H1 (cell line): ENCODE data around the gene PHF14. TPM values are rescaled to one million over a fixed set of nuclear protein-coding genes. Genes with fewer than 3 reads are reported as not detected.

Source experiments
- CTCF ChIA-PET: fragments of 300-600 bp; sonication (Branson Sonifier 250); formaldehyde crosslinking; loops from one replicate; lab custom pipeline; 2021; ENCODE audit not compliant: partially characterized antibody; lab: Charles Lee
- POLR2A ChIA-PET: fragments of 300-600 bp; sonication (Branson Sonifier 250); formaldehyde crosslinking; loops from one replicate; lab custom pipeline; 2021; ENCODE audit warnings: inconsistent platforms; ENCODE audit not compliant: partially characterized antibody; lab: Charles Lee
- DNase-seq, 2 experiments: peaks; one replicate each; pipeline versions ENCODE4 v3.0.0 to v3.0.0-alpha.2; 2010 to 2022; ENCODE audit warnings: low spot score in 2 of 2, low read depth in 1 of 2, mixed read lengths in 1 of 2
- FAIRE-seq: peaks from 2 replicates; lab custom pipeline; 2011; peaks lifted over from hg19 to GRCh38; lab: Jason Lieb, UNC
- H2AFZ ChIP-seq: 2 replicates; pipeline ENCODE4 v1.8.1; 2012; ENCODE audit warnings: low read length, inconsistent platforms
- H2AK5ac ChIP-seq: 2 replicates; pipeline ENCODE4 v1.6.1; 2013; ENCODE audit warnings: low read depth, low read length
- H2BK120ac ChIP-seq: replicated peaks from 2 replicates; pipeline ENCODE3; 2013; ENCODE audit warnings: low read depth, low read length, inconsistent platforms
- H2BK12ac ChIP-seq: 2 replicates; pipeline ENCODE4 v1.6.1; 2013; ENCODE audit warnings: low read depth, low read length
- H2BK15ac ChIP-seq: 2 replicates; pipeline ENCODE4 v1.6.1; 2013; ENCODE audit warnings: low read length
- H2BK20ac ChIP-seq: 2 replicates; pipeline ENCODE4 v1.6.1; 2013; ENCODE audit warnings: low read length
- H2BK5ac ChIP-seq: 2 replicates; pipeline ENCODE4 v1.6.1; 2013; ENCODE audit warnings: low read depth, low read length
- H3K14ac ChIP-seq: 2 replicates; pipeline ENCODE4 v1.6.1; 2013; ENCODE audit warnings: inconsistent platforms; ENCODE audit not compliant: insufficient read length
- H3K18ac ChIP-seq: 2 replicates; pipeline ENCODE4 v1.6.1; 2013; ENCODE audit warnings: low read length; ENCODE audit errors: extremely low read depth
- H3K23ac ChIP-seq: 2 replicates; pipeline ENCODE4 v1.6.1; 2013; ENCODE audit warnings: inconsistent platforms; ENCODE audit not compliant: insufficient read length
- H3K23me2 ChIP-seq: 2 replicates; pipeline ENCODE4 v1.6.1; 2013; ENCODE audit warnings: low read depth, low read length
- H3K27ac ChIP-seq: 2 replicates; pipeline ENCODE4 v1.6.1; 2011; ENCODE audit warnings: low read depth, low read length, inconsistent platforms
- H3K27me3 ChIP-seq, 4 experiments: replicated peaks in 1 of 4; 1 replicate in 1 of 4; 2 replicates in 3 of 4; pipeline versions ENCODE4 v1.6.1 to v1.8.1; 2011 to 2013; ENCODE audit warnings: low read length in 3 of 4, mild to moderate bottlenecking in 3 of 4, inconsistent platforms in 2 of 4, mixed read lengths in 2 of 4, moderate library complexity in 1 of 4; ENCODE audit not compliant: control insufficient read depth in 3 of 4, insufficient read depth in 3 of 4; ENCODE audit errors: extremely low read depth in 1 of 4
- H3K36me3 ChIP-seq, 4 experiments: 2 replicates each; pipeline versions ENCODE4 v1.6.1 to v1.8.1; 2011 to 2013; ENCODE audit warnings: mild to moderate bottlenecking in 4 of 4, low read length in 3 of 4, moderate library complexity in 2 of 4, control low read depth in 1 of 4, inconsistent platforms in 1 of 4; ENCODE audit not compliant: insufficient read depth in 4 of 4, control insufficient read depth in 2 of 4
- H3K4ac ChIP-seq: replicated peaks from 2 replicates; pipeline ENCODE3; 2013; ENCODE audit warnings: low read length, low read depth, mixed read lengths, inconsistent platforms; ENCODE audit not compliant: insufficient read length
- H3K4me1 ChIP-seq, 4 experiments: replicated peaks in 1 of 4; 1 replicate in 1 of 4; 2 replicates in 3 of 4; pipeline versions ENCODE4 v1.6.1 to v1.8.1; 2011 to 2013; ENCODE audit warnings: low read length in 3 of 4, inconsistent platforms in 2 of 4, mixed read lengths in 1 of 4; ENCODE audit not compliant: insufficient read depth in 4 of 4, control insufficient read depth in 3 of 4
- H3K4me2 ChIP-seq, 2 experiments: 2 replicates each; pipeline versions ENCODE4 v1.6.1 to v1.8.1; 2011 to 2013; ENCODE audit warnings: low read depth in 2 of 2, low read length in 2 of 2, control low read depth in 1 of 2, inconsistent platforms in 1 of 2, mild to moderate bottlenecking in 1 of 2; ENCODE audit not compliant: insufficient read depth in 1 of 2
- H3K4me3 ChIP-seq, 4 experiments: fragments of 200-600, 300-600 bp in 1 of 4; sonication (generic), shearing (Covaris generic), sonication (Bioruptor Twin) in 1 of 4; 2 replicates each; pipeline versions ENCODE4 v1.5.1 to v1.8.1; 2011 to 2016; ENCODE audit warnings: low read length in 4 of 4, low read depth in 3 of 4, control low read depth in 2 of 4, inconsistent platforms in 2 of 4, mild to moderate bottlenecking in 2 of 4, mixed read lengths in 1 of 4, moderate library complexity in 1 of 4; ENCODE audit not compliant: insufficient read depth in 2 of 4; ENCODE audit errors: extremely low read depth in 1 of 4
- H3K56ac ChIP-seq: replicated peaks from 2 replicates; pipeline ENCODE3; 2013; ENCODE audit warnings: low read depth, mild to moderate bottlenecking, mixed read lengths, low read length, inconsistent platforms; ENCODE audit not compliant: insufficient read length
- H3K79me1 ChIP-seq: 2 replicates; pipeline ENCODE4 v1.6.1; 2013; ENCODE audit warnings: low read depth, low read length, control low read depth
- H3K79me2 ChIP-seq, 2 experiments: 2 replicates each; pipeline versions ENCODE4 v1.6.1 to v1.8.1; 2012 to 2013; ENCODE audit warnings: low read length in 2 of 2, mild to moderate bottlenecking in 2 of 2, inconsistent platforms in 1 of 2; ENCODE audit not compliant: insufficient read depth in 2 of 2, control insufficient read depth in 1 of 2
- H3K9ac ChIP-seq, 4 experiments: replicated peaks in 1 of 4; 1 replicate in 1 of 4; 2 replicates in 3 of 4; pipeline versions ENCODE4 v1.6.1 to v1.8.1; 2011 to 2013; ENCODE audit warnings: low read depth in 3 of 4, low read length in 3 of 4, control low read depth in 2 of 4, mild to moderate bottlenecking in 2 of 4, moderate library complexity in 2 of 4, inconsistent platforms in 1 of 4; ENCODE audit errors: extremely low read depth in 1 of 4
- H3K9me3 ChIP-seq, 2 experiments: 2 replicates each; pipeline versions ENCODE4 v1.6.1 to v1.8.1; 2012 to 2013; ENCODE audit warnings: mild to moderate bottlenecking in 2 of 2, moderate library complexity in 2 of 2, control low read depth in 1 of 2, inconsistent platforms in 1 of 2, low read depth in 1 of 2, low read length in 1 of 2, mixed read lengths in 1 of 2; ENCODE audit not compliant: insufficient read depth in 2 of 2
- H4K20me1 ChIP-seq, 2 experiments: replicated peaks in 1 of 2; 2 replicates each; pipeline versions ENCODE3 to v1.8.1; 2011 to 2013; ENCODE audit warnings: inconsistent platforms in 2 of 2, low read length in 2 of 2, mild to moderate bottlenecking in 1 of 2; ENCODE audit not compliant: insufficient read depth in 2 of 2, control insufficient read depth in 1 of 2
- H4K5ac ChIP-seq: 2 replicates; pipeline ENCODE4 v1.6.1; 2013; ENCODE audit warnings: low read length, low read depth, mixed read lengths, inconsistent platforms; ENCODE audit not compliant: insufficient read length
- H4K8ac ChIP-seq: 2 replicates; pipeline ENCODE4 v1.8.0; 2013; ENCODE audit warnings: mild to moderate bottlenecking, moderate library complexity, low read length, inconsistent platforms; ENCODE audit not compliant: insufficient read depth; ENCODE audit errors: extremely low read depth
- H4K91ac ChIP-seq: replicated peaks from 2 replicates; pipeline ENCODE3; 2013; ENCODE audit warnings: low read length, mixed read lengths, inconsistent platforms; ENCODE audit not compliant: insufficient read length
- CEBPB ChIP-seq: IDR thresholded peaks from 2 replicates; pipeline ENCODE4 v1.6.1; 2012; ENCODE audit warnings: low read depth, low read length
- EGR1 ChIP-seq: IDR thresholded peaks from 2 replicates; pipeline ENCODE4 v1.6.1; 2011; ENCODE audit warnings: low read depth, low read length, borderline replicate concordance
- EP300 ChIP-seq, 2 experiments: IDR thresholded peaks; 1 replicate in 1 of 2; 2 replicates in 1 of 2; pipeline ENCODE4 v1.6.1; 2011 to 2012; ENCODE audit warnings: low read depth in 2 of 2, low read length in 2 of 2, mild to moderate bottlenecking in 2 of 2, borderline replicate concordance in 1 of 2, inconsistent platforms in 1 of 2, moderate library complexity in 1 of 2
- EZH2 ChIP-seq: fragments of 200-600 bp; sonication (generic); IDR thresholded peaks from 2 replicates; pipeline ENCODE4 v1.7.1; 2012; ENCODE audit warnings: low read depth, mild to moderate bottlenecking, moderate library complexity, low read length, inconsistent platforms; ENCODE audit not compliant: severe bottlenecking
- RAD21 ChIP-seq, 2 experiments: IDR thresholded peaks in 1 of 2; conservative IDR thresholded peaks in 1 of 2; 2 replicates each; pipeline ENCODE4 v1.6.1; 2011; ENCODE audit warnings: low read depth in 2 of 2, low read length in 2 of 2, improper control_type of control experiment in 1 of 2, inconsistent platforms in 1 of 2, mild to moderate bottlenecking in 1 of 2, moderate library complexity in 1 of 2
- SAP30 ChIP-seq: fragments of 300-600 bp; sonication (generic); IDR thresholded peaks from 2 replicates; pipeline ENCODE4 v1.7.1; 2012; ENCODE audit warnings: low read length, moderate library complexity, mild to moderate bottlenecking, inconsistent platforms; ENCODE audit not compliant: insufficient read depth, insufficient replicate concordance
- SIN3A ChIP-seq, 2 experiments: IDR thresholded peaks in 1 of 2; conservative IDR thresholded peaks in 1 of 2; 2 replicates each; pipeline ENCODE4 v1.6.1; 2011 to 2012; ENCODE audit warnings: low read length in 2 of 2, improper control_type of control experiment in 1 of 2, low read depth in 1 of 2, mild to moderate bottlenecking in 1 of 2
- SIX5 ChIP-seq: IDR thresholded peaks from 2 replicates; pipeline ENCODE4 v1.6.1; 2011; ENCODE audit warnings: mild to moderate bottlenecking, low read depth, low read length
- SP2 ChIP-seq: IDR thresholded peaks from 2 replicates; pipeline ENCODE4 v1.6.1; 2012; ENCODE audit warnings: mild to moderate bottlenecking, low read length, inconsistent platforms
- TEAD4 ChIP-seq: IDR thresholded peaks from 2 replicates; pipeline ENCODE4 v1.6.1; 2012; ENCODE audit warnings: low read depth, low read length, inconsistent platforms, mixed read lengths
- YY1 ChIP-seq: IDR thresholded peaks from 2 replicates; pipeline ENCODE4 v1.6.1; 2011; ENCODE audit warnings: low read depth, mild to moderate bottlenecking, low read length
- WGBS, 2 experiments: shearing (Covaris generic) in 1 of 2; methylation state at CpG; one replicate each; pipeline versions ENCODE4 v1.1.6 to v1.1.7; 2013 to 2015; ENCODE audit warnings: low lambda C conversion rate in 2 of 2, mixed read lengths in 2 of 2, inconsistent platforms in 1 of 2, low coverage in 1 of 2, missing lambda C conversion rate in 1 of 2; ENCODE audit not compliant: insufficient replicate concordance in 2 of 2, insufficient coverage in 1 of 2, insufficient read length in 1 of 2; ENCODE audit errors: extremely low coverage in 1 of 2, missing lambda C conversion rate in 1 of 2; 5-methylcytosine and 5-hydroxymethylcytosine counted together
- polyA plus RNA-seq, 7 experiments: library from polyadenylated mRNA; depleted of rRNA in 3 of 7; stranded (reverse) in 5 of 7; unstranded in 2 of 7; fragments of >200 nt in 5 of 7; fragments of 200-250 nt in 2 of 7; gene quantifications; 1 replicate in 5 of 7; 2 replicates in 1 of 7; 4 replicates in 1 of 7; pipeline versions ENCODE4 v1.2.1 to v1.2.3, GENCODE V29; 2011 to 2013; ENCODE audit warnings: missing spikeins in 2 of 7, mixed read lengths in 2 of 7
- total RNA-seq: library from RNA; stranded (reverse); fragmentation: NEBNext Ultra II Directional; extraction: Animal tissue kit (Norgen Biotek cat#: 25700); gene quantifications from 2 replicates; pipeline ENCODE4 v1.2.1, GENCODE V29; 2021
- TF ChIP-seq, protein P1 (sequence below): IDR thresholded peaks from 2 replicates; pipeline ENCODE4 v1.6.1; 2011; ENCODE audit warnings: low read length, improper control_type of control experiment

The PHF14 gene
- total and polyA plus RNA-seq, 2 of the 8 experiments (the other 6 are each of a cell fraction or from before 2014, with no cell fraction given), result 17.9 to 70.6 TPM

DNA sequence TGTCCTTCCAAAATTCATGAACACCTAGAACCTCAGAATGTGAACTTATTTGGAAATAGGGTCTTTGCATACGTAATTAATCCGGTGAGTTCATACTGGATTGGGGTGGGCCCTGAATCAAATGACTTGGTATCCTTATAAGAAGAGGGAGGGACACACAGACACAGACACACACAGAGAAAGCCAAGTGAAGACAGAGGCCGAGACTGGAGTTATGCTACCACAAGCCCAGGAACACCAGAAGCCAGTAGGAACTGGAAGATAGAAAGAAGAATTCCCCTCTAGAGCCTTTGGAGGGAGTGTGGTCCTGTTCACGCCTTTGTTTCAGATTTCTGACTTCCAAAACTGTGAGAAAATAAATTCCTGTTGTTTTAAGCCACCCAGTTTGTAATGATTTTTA, 17.1 kb upstream of the PHF14 start:
- Histone ChIP-seq H3K9ac (no peak overlapping the region), H3K36me3 (peaks cover 0 to under 1% (median under 1%) of the 10 kb centered on the region in 4 experiments; a peak in 1 of 8 replicates), H2BK12ac (no peak overlapping the region), H4K5ac (no peak overlapping the region), H2AFZ (no peak overlapping the region), H2BK5ac (no peak overlapping the region), H3K27ac (no peak overlapping the region), H3K79me1 (no peaks in the 10 kb centered on the region), H2BK15ac (no peak overlapping the region), H3K14ac (no peak overlapping the region), H3K23me2 (0 out of 2 replicates have a peak, but pooled peaks cover 1% of the 10 kb centered on the region), H4K20me1 (no peaks in the 10 kb centered on the region), H3K79me2 (no peaks in the 10 kb centered on the region), H2BK20ac (no peak overlapping the region), H4K8ac (no peak overlapping the region), H2AK5ac (no peak overlapping the region)
- FAIRE-seq, result no peak
- ChIA-PET POLR2A (no interaction called here), CTCF (no interaction called here)
- 93% methylated on average over 4 of the region's 4 CpGs; no CpG with 5 or more reads in 1 of the 2 experiments for WGBS, 2 experiments
- TF ChIP-seq EGR1, result no peak
- no peak for TF ChIP-seq SIN3A (conservative IDR thresholded peaks at IDR 0.05 in 1 of 2, IDR thresholded peaks at IDR 0.05 in 1 of 2; ENCODE audit: low read depth in 1 of 2, low read length in 2 of 2)
- TF ChIP-seq SP2, result no peak
- TF ChIP-seq CEBPB, result no peak
- TF ChIP-seq SIX5, result no peak
- TF ChIP-seq TEAD4, result no peak
- TF ChIP-seq, protein P1, sequence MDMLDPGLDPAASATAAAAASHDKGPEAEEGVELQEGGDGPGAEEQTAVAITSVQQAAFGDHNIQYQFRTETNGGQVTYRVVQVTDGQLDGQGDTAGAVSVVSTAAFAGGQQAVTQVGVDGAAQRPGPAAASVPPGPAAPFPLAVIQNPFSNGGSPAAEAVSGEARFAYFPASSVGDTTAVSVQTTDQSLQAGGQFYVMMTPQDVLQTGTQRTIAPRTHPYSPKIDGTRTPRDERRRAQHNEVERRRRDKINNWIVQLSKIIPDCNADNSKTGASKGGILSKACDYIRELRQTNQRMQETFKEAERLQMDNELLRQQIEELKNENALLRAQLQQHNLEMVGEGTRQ, result no peak
- TF ChIP-seq RAD21 (IDR thresholded peaks at IDR 0.05 in 1 of 2, conservative IDR thresholded peaks at IDR 0.05 in 1 of 2; ENCODE audit: low read depth in 2 of 2, low read length in 2 of 2), result no peak
- TF ChIP-seq YY1, result no peak
- no peak for TF ChIP-seq SAP30
- TF ChIP-seq EZH2, result no peak
- TF ChIP-seq EP300 (IDR thresholded peaks at IDR 0.05; ENCODE audit: borderline replicate concordance in 1 of 2, low read depth in 2 of 2, low read length in 2 of 2), result no peak
- TF ChIP-seq, all 59 proteins: peak for 0
- no peak overlapping the region for H2BK120ac ChIP-seq
- no peak overlapping the region for H3K56ac ChIP-seq
- DNase-seq, result no peak
- H3K23ac ChIP-seq, result no peak overlapping the region
- no peaks in the 10 kb centered on the region for H3K27me3 ChIP-seq
- H3K4me2 ChIP-seq, result no peak overlapping the region
- no peak overlapping the region for H3K4ac ChIP-seq
- H3K9me3 ChIP-seq, result peaks cover 10% of the 10 kb centered on the region in 2 experiments; a peak in 3 of 4 replicates
- no peak overlapping the region for H3K4me3 ChIP-seq
- no peak overlapping the region for H3K18ac ChIP-seq
- H3K4me1 ChIP-seq, result no peaks in the 10 kb centered on the region
- no peak overlapping the region for H4K91ac ChIP-seq
